ENCODE measurements around the gene SOS2.
"Not testable (repeated sequence)": the region's sequence is repeated elsewhere in the genome, so short reads cannot be mapped to it uniquely, and the experiment has no call there.

The SOS2 gene

DNA sequence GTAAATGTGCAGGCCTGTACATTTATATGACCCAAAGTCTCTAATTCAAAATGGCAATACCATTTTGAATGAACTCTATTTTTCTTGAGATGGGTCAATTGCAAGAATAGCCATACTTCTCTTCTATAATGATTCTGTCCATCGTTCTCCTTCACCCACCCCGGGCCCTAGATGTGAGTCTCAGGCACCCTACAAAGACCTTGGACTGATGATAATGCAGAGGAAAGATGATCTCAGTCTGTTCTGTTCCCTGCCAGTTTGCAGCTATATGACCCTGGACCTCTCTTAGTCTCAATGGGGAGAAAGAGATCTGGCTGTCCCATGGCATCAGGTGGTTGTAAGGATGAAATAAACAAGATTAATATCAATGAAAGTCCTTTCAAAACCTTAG lies 145.1 kb downstream of the SOS2 start:
- in situ Hi-C loops (cut with MboI; ENCODE audit: low sequenced_read_pairs), result no loop called here

DNA sequence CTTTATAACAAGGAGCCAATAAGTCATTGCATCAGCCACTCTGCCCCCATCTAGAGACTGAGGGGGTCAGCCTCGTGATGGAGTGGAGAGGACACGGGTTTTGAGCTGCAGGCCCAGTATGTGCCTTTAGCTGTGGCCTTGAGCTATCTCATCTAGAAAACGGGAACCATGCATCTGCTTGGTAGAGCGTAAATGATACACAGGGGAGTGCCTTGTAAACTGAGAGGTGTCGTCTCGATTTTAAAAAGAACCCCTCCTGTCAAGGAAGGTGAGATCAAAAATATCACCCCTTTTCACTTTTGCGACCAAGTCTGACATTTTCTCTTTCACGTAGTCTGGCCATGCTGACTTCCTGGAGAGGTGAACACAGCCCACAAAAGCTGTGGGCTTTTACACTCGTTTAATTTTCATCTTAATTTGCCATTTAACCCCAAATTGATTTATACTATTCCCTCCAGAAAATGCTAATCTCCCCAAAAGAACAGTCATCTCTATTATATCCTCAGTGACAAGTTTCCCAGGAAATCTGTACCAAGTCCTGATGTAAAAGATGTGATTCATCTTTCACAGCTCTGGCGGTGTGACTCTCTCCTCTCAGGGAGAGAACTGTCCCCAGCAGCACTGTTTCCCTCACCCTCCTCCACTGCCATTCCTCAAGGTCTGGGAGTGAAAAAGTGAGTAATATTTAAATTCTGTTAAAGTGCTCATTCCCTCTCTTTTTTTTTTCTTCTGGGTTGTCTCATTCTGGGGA lies 145.6 kb downstream of the SOS2 start:
- in situ Hi-C loops (cut with MboI; ENCODE audit: low sequenced_read_pairs), result no loop called here

DNA sequence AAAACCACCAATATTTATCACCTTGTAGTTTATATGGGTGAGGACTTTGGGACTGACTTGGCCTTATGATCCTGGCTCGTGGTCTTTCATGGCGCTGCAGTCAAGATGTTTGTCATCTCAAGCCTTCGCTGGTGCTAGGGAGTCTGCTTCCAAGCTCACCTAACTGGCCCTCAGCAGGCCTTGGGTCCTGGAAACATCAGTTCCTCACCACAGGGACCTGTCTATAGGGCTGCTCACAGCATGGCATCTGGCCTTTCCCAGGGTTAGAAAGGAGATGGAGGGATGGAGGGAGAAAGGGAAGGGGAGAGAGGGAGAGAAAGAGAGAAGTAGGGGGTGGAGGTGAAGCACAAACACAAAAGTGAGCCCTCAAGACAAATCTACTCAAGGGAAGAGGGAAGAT lies 146.7 kb downstream of the SOS2 start:
- in situ Hi-C loops (cut with MboI; ENCODE audit: low sequenced_read_pairs), result no loop called here

DNA sequence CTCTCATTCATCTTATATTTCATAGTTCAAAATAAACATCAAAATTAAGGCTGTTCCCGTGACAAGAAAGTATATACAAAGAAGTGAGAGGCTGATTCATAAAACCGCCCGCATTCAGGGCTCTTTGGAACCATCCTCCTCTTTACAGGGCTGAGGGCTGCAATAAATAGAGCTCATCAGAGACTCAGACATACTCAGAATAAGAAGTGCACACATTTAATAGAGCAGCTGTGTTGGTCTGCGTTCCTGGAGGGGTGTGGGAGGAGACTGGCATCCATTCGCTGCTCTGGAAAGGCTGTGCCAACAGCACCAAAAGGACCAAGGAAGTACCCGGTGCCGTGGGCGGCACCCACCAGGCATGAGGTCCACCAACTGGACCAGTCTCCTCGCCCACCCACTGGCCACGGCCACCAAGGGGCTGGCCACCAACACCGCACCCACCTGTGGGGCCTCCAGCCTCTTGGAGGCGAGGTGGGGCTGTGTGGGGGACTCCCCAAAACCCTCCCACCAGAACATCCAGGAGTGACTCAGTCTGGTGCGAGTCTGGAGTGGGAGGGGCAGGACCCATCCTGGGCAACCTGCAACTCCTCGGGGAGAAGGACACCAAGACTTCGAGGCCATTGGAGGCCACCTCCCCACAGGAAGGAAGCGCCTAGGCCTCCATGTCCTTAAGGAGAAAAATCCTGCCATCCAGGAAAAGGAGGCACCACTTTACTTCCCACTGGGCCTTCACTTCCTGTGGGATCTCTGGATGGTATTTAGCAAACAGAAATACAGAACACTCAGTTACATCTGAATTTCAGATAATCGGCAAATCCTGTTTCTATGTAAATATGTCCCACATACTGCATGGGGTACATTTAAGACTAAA lies 147.7 kb downstream of the SOS2 start:
- in situ Hi-C loops (cut with MboI; ENCODE audit: low sequenced_read_pairs), result no loop called here

DNA sequence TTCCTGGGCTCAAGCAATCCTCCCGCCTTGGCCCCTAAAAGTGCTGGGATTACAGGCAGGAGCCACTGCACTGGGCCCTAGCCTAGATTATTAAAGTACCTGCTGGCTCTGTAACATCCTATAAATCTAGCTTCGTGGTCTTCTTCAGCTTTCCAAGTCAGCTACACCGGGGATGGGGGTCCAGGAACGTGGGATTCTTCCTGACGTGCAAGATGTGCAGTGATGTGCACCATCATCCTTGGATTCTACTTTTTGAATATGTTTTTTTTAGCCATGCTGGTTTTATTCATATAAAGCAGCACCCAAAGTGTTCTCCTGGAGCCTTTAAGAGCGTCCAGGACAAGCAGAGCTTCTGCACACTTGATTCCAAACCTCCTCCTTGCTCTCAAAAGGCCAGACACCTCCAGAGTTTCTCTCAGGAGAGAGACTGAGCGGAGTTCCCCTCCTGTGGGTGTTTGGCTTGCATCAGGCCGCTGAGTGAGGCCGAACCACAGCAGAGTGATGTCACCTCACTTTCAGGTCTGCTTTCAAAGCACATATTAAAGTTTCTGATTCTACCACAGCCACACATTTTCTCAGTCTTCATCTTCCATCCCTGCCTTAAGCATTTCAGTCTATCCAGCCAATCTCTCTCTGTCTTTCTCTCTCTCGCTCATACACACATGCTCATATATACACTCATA lies 148.5 kb downstream of the SOS2 start:
- in situ Hi-C loops (cut with MboI; ENCODE audit: low sequenced_read_pairs), result no loop called here

DNA sequence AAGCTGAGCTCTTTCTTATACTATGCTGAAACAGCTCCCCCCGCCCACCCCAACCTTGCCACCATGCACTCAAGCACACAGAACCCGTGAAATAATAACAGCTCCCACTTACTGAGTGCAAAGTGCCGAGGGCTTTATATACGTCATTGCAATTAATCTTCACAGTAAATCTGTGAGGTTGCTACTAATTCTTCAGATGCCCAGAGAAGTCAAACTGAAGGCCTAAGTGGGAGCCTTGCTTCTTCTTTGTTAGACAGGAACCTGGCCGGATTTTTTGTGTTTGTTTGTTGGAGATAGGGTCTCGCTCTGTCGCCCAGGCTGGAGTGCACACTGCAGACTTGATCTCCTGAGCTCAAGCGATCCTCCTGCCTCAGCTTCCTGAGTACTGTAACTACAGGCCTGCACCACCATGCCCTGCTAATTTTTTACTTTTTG lies 149.1 kb downstream of the SOS2 start:
- in situ Hi-C loops (cut with MboI; ENCODE audit: low sequenced_read_pairs), result no loop called here

DNA sequence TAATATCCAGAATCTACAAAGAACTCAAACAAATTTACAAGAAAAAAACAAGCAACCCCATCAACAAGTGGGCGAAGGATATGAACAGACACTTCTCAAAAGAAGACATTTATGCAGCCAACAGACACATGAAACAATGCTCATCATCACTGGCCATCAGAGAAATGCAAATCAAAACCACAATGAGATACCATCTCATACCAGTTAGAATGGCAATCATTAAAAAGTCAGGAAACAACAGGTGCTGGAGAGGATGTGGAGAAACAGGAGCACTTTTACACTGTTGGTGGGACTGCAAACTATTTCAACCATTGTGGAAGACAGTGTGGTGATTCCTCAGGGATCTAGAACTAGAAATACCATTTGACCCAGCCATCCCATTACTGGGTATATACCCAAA lies 152.3 kb downstream of the SOS2 start:
- in situ Hi-C loops (cut with MboI; ENCODE audit: low sequenced_read_pairs), result not testable (repeated sequence)

DNA sequence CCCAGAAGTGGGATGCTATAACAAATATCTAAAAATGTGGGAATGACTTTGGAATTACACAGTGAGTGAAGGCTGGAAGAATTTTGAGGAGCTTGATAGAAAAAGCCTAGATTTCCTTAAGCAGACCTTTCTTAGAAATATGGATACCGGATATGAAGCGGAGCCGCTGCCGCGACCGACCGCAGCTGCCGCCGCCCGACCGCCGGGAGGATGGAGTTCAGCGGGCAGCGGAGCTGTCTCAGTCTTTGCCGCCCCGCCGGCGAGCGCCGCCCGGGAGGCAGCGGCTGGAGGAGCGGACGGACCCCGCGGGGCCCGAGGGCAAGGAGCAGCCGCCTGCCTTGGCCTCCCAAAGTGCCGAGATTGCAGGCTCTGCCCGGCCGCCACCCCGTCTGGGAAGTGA lies 157.7 kb downstream of the SOS2 start:
- in situ Hi-C loops (cut with MboI; ENCODE audit: low sequenced_read_pairs), result not testable (repeated sequence)

DNA sequence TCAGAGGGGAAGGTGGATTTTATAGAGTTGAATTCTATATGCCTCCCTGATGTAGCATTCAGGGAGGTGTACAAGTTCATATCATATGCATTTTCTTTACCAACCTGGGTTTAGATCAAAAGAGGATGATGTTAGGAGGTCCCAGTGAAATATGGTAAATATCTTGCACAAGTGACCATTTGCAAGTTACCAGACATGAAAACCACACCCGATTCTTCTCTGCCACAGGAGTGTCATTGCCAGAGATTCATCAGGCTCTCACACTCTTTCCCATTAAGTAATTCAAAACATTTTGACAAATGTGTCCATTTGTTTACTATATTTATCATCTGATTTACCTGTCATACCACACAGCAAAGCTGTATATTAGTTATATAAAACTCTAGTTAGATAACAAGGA lies 159.0 kb downstream of the SOS2 start:
- in situ Hi-C loops (cut with MboI; ENCODE audit: low sequenced_read_pairs), result no loop called here

DNA sequence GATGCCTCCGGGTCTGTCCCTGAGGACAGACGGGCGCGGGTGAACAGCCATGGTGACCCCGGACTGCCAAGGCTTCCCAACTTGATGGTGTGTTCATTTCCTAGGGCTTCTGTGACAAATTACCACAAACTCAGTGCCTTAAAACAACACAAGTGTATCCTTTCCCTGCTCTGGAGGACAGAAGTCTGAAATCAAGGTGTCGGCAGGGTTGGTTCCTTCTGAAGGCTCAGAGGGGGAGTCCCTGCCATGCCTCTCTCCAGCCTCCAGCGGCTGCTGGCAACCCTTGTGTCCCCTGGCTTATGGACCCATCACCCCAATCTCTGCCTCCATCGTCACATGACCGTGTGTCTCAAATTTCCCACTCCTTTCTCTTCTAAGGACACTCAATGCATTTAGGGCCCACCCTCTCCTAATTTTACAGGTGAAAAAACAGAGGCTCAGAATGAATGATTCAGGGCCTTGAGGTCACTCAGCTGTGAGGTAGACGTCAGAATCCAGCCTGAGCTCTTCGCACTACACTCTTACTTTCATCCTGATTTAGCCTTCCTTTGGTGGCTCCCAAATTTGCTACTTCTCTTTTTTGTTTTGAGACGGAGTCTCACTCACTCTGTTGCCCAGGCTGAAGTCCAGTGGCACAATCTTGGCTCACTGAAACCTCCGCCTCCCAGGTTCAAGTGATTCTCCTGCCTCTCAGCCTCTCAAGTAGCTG lies 160.4 kb downstream of the SOS2 start:
- in situ Hi-C loops (cut with MboI; ENCODE audit: low sequenced_read_pairs), result no loop called here

DNA sequence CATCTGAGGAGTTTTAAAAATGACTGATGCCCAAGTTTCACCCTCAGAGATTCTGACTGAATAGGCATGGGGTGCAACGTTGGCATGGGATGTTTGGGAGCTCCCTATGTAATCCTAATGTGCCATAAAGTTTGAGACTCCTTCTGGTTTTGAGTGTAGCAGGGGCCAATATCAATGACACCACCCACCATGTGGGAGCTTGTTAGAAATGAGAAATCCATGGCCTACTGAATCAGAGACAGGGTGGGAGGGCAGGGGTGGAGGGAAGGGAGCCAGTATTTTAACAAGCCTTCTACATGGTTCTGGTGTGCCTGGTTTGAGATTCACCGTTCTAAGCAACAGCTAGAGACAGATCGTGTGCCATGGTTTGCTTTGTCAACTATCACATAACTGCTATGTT lies 161.1 kb downstream of the SOS2 start:
- in situ Hi-C loops (cut with MboI; ENCODE audit: low sequenced_read_pairs), result no loop called here

DNA sequence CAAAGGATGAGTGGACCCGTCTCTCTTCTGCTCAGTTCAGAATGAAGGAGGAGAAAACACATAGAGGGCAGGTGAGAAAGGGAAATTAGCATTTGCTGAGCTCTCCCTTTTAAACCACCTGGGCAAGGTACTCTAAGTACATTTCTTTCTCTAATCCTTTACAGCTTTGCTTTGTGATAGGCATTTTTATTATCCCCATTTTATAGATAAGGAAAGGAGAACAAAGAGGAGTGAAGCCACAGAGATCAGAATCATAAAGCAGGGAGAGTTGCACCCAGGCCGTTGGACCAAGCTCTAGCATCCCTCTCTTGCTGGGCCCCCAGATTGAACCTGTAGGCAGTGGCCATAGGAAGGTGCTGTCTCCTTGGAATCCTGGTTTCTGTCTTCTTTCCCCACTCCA lies 162.1 kb downstream of the SOS2 start:
- in situ Hi-C loops (cut with MboI; ENCODE audit: low sequenced_read_pairs), result no loop called here

DNA sequence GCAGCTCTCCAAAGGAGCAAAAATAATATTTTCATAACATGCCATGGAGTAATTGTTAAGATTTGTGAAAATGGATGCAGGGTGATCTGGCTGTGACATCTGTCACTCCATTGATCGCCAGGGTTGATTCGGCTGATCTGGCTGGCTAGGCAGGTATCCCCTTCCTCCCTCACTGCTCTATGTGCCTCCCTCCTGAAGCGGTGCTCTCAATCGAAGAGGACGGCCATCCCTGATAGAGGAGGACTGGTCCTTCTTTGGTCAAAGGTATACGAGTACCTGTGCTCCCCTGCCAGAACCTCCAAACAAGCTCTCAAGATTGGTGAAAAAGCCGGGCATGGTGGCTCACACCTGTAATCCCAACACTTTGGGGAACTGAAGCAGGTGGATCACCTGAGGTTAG lies 162.9 kb downstream of the SOS2 start:
- in situ Hi-C loops (cut with MboI; ENCODE audit: low sequenced_read_pairs), result no loop called here

DNA sequence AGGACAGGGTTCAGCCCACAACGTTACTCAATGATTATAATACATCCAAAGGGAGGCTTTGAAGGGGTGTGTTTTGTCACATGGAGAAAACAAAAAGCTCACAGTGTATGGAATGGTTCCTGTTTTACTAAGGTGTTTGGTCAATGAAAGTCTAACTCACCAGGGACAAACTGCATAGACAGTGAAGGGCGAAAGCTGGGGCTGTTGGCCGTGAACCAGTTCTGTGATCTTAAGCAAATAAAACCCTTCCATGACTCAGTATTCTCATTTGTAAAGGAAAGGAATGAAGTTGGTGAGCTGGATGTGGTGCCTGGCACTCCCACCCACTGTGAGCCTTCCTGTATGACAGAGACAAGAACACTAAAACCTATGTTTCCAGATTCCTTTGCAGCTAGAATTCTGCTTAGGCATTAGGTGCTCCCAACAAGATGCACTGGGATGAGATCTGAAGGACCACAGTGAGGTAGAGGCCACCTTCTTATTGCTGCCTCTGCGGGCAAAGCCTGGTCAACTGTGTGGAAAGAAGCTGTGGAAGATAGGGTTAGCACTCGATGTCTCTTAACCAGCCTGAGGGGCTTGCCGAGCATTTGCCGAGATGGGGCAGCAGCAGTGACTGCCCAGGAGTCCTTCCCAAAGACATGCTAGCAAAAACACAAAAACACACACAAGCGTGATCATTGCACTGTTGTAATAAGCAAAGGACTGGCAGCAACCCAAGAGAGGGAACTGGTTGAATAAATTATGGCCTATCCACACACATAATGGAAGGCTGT lies 163.5 kb downstream of the SOS2 start:
- in situ Hi-C loops (cut with MboI; ENCODE audit: low sequenced_read_pairs), result no loop called here
